ENCODE measurements around the gene DMXL2.
"Not testable (repeated sequence)": the region's sequence is repeated elsewhere in the genome, so short reads cannot be mapped to it uniquely, and the experiment has no call there.

DMXL2 gene

GRCh38 chr15:51447855-51448621 lies 174.5 kb downstream of the DMXL2 start:
- no peak for TF ChIP-seq CSRNP3 (CRISPR knock-in tag; IDR thresholded peaks at IDR 0.05)
- TF ChIP-seq CSDC2 (CRISPR knock-in tag; IDR thresholded peaks at IDR 0.05): no peak
- no peak for TF ChIP-seq TOX (CRISPR knock-in tag; IDR thresholded peaks at IDR 0.05; ENCODE audit: borderline replicate concordance)
- no peak for TF ChIP-seq ZNF8 (CRISPR knock-in tag; IDR thresholded peaks at IDR 0.05)
- ATAC-seq: no peak

- ATAC-seq: not testable (repeated sequence)
These were observed 176.4 kb downstream of the DMXL2 start for GRCh38 chr15:51446029-51446744.

- TF ChIP-seq POU6F1 (CRISPR knock-in tag; IDR thresholded peaks at IDR 0.05; ENCODE audit: borderline replicate concordance, low read depth) (no peak), ZFP3 (CRISPR knock-in tag; IDR thresholded peaks at IDR 0.05) (no peak), ZNF565 (CRISPR knock-in tag; conservative IDR thresholded peaks at IDR 0.05; ENCODE audit: low read depth) (no peak), CSRNP3 (CRISPR knock-in tag; IDR thresholded peaks at IDR 0.05) (no peak), ISL1 (CRISPR knock-in tag; IDR thresholded peaks at IDR 0.05) (no peak), CSDC2 (CRISPR knock-in tag; IDR thresholded peaks at IDR 0.05) (no peak), TOX (CRISPR knock-in tag; IDR thresholded peaks at IDR 0.05; ENCODE audit: borderline replicate concordance) (no peak), ZC3H10 (CRISPR knock-in tag; IDR thresholded peaks at IDR 0.05) (no peak), ZFP30 (CRISPR knock-in tag; IDR thresholded peaks at IDR 0.05) (no peak), SNAI2 (CRISPR knock-in tag; IDR thresholded peaks at IDR 0.05) (no peak), TCF4 (CRISPR knock-in tag; IDR thresholded peaks at IDR 0.05; ENCODE audit: borderline replicate concordance) (no peak), TSHZ2 (CRISPR knock-in tag; IDR thresholded peaks at IDR 0.05) (no peak), BACH2 (CRISPR knock-in tag; IDR thresholded peaks at IDR 0.05; ENCODE audit: borderline replicate concordance) (no peak)
- no peak for ATAC-seq
These were observed 177.8 kb downstream of the DMXL2 start for GRCh38 chr15:51444807-51445206.

GRCh38 chr15:51444112-51444511 lies 178.5 kb downstream of the DMXL2 start:
- no peak for ATAC-seq
- TF ChIP-seq SNAI2 (CRISPR knock-in tag; IDR thresholded peaks at IDR 0.05) (no peak), RARB (CRISPR knock-in tag; IDR thresholded peaks at IDR 0.05) (no peak), OSR1 (CRISPR knock-in tag; IDR thresholded peaks at IDR 0.05) (no peak), ZNF8 (CRISPR knock-in tag; IDR thresholded peaks at IDR 0.05) (no peak), ISL1 (CRISPR knock-in tag; IDR thresholded peaks at IDR 0.05) (no peak)

GRCh38 chr15:51443282-51443914 lies 179.2 kb downstream of the DMXL2 start:
- ATAC-seq: no peak; the same call in 2 of the 3 replicates
- TF ChIP-seq ZNF70 (CRISPR knock-in tag; IDR thresholded peaks at IDR 0.05) (no peak), ARNTL (CRISPR knock-in tag; IDR thresholded peaks at IDR 0.05; ENCODE audit: borderline replicate concordance, low read depth) (no peak), TSHZ2 (CRISPR knock-in tag; IDR thresholded peaks at IDR 0.05) (no peak), POU6F1 (CRISPR knock-in tag; IDR thresholded peaks at IDR 0.05; ENCODE audit: borderline replicate concordance, low read depth) (no peak)

Measured in SK-N-SH treated with all-trans-retinoic acid at 6 μM for 48 hours (cell line).